DMS 273 (cell line): Measurements from ENCODE around the gene TMEM229B.

Experiments used
- DNase-seq: peaks from one replicate; lab custom pipeline; 2025; ENCODE audit not compliant: unreplicated experiment; lab: John Stamatoyannopoulos, UW

The TMEM229B gene

GRCh38 chr14:67426983-67427606 lies 61.4 kb downstream of the TMEM229B start:
- peak; percentile 93 for DNase-seq

GRCh38 chr14:67426161-67426560 lies 62.4 kb downstream of the TMEM229B start:
- DNase-seq = peak; percentile 32

GRCh38 chr14:67425608-67426007 lies 62.9 kb downstream of the TMEM229B start:
- DNase-seq = no peak

- no peak for DNase-seq
Observed at GRCh38 chr14:67424539-67424938, 64.0 kb downstream of the TMEM229B start.

- no peak for DNase-seq
Observed at GRCh38 chr14:67423424-67423823, 65.1 kb downstream of the TMEM229B start.

- DNase-seq = no peak
Observed at GRCh38 chr14:67421356-67422224, 66.9 kb downstream of the TMEM229B start.
